ENCODE data around the gene RNASET2. TPM values are rescaled to one million over a fixed set of nuclear protein-coding genes. Genes with fewer than 3 reads are reported as not detected.

Gene RNASET2
- total and polyA plus RNA-seq, 2 of the 13 experiments (the other 11 are each of a cell fraction or from before 2014, with no cell fraction given), result 44.6 to 597 TPM

DNA sequence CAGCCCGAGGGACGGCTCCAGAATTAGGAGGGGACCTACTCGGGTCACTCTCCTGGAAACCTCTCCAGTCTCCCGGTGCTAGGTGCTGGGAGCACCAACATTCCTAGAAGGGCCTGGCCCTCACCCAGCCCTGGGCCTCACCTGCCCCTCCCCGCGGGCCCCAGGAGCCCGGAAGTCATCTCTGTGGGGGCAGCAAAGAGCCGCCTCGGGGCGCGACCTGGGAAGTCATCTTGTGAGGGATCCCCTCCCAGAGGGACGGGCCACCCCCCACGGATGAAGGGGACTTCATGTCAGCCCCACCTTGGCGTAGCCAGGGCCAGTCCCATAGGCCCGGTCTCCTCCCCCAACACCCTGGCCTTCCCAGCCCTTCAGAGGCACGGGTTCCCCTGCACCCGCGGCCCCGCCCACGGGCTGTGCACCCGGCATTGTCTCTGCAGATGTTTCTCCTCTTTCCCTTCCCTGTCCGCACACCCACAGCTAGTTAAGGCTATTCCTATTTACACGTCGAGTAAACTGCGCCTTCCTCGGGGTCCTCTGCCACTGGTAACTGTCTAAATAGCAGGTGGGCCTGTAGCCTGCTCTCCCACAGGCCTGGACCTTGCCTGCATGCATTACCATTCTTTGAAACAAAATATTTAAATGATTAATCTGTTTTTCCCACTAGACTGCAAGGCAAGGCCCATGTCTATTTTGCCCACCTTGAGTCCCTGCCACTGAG lies 896 bp upstream of the RNASET2 start:
- no peak overlapping the region for H2AFZ ChIP-seq (ENCODE audit: low read length)
- H3K4me1 ChIP-seq (ENCODE audit: insufficient read depth, low read length), result peaks cover 76% of the 10 kb centered on the region
- ChIA-PET CTCF (ENCODE audit: low intra/inter-chr PET ratio, low total read pairs) (no interaction called here), POLR2A (interaction anchor here (1.2 to 1.8 kb wide), 6 partner anchors 17 to 184 kb away, joined by 3 to 14 read pairs (median 3); partner anchors contain the start of gene CEP43)
- intact Hi-C loops (cut with micrococcal nuclease; ENCODE audit: unreplicated experiment), result loop anchor here (2.0 kb wide), 2 partner anchors 32 to 40 kb away; no protein-coding TSS in a partner anchor
- DNase-seq (ENCODE audit: low spot score) (peak; percentile 87), FAIRE-seq (peak; percentile 50), ATAC-seq (peak; percentile 66)
- peak overlapping the region; percentile 98 for H3K4me2 ChIP-seq (ENCODE audit: low read depth, low read length)
- peaks cover 3 to 19% of the 10 kb centered on the region in 2 experiments; a peak in 4 of 5 replicates for H3K36me3 ChIP-seq (replicated peaks in 1 of 2; ENCODE audit: control insufficient read depth in 1 of 2, insufficient read depth in 2 of 2, low read length in 2 of 2)
- H3K79me2 ChIP-seq (ENCODE audit: insufficient read depth, low read length), result peaks cover 39% of the 10 kb centered on the region
- H4K20me1 ChIP-seq (ENCODE audit: insufficient read depth, low read length), result peaks cover 26% of the 10 kb centered on the region
- H3K27me3 ChIP-seq (ENCODE audit: control insufficient read depth in 1 of 2, insufficient read depth in 2 of 2, low read length in 2 of 2), result no peaks in the 10 kb centered on the region; a peak in 1 of 5 replicates
- BruUV-seq (replicated peaks), result no TSS peak
- WGBS (ENCODE audit: low lambda C conversion rate), result 1% methylated on average over 13 of the region's 26 CpGs
- H3K4me3 ChIP-seq (replicated peaks in 1 of 3; ENCODE audit: insufficient read depth in 1 of 3, low read depth in 2 of 3, low read length in 3 of 3), result peak overlapping the region; percentile 90 to 99 (median 97)
- peak overlapping the region; percentile 89 for H3K27ac ChIP-seq (ENCODE audit: extremely low read length, insufficient read depth, low read length)
- H3K9ac ChIP-seq (ENCODE audit: insufficient read depth, low read depth, low read length), result peak overlapping the region; percentile 81
- H3K9me3 ChIP-seq (ENCODE audit: low read length), result no peaks in the 10 kb centered on the region
- in situ Hi-C loops (cut with HindIII; ENCODE audit: extremely low pct_ligation_motif_present, low pct_unique_long_range_greater_than_20kb), result no loop called here
- TF ChIP-seq ZBTB8A (CRISPR knock-in tag; IDR thresholded peaks at IDR 0.05; ENCODE audit: borderline replicate concordance, low read depth), result no peak
- TF ChIP-seq ZKSCAN8 (CRISPR knock-in tag; IDR thresholded peaks at IDR 0.05; ENCODE audit: borderline replicate concordance), result no peak
- peak; percentile 99 for TF ChIP-seq BCL6 (CRISPR knock-in tag; IDR thresholded peaks at IDR 0.05)
- no peak for TF ChIP-seq ZNF24 (IDR thresholded peaks at IDR 0.05)
- TF ChIP-seq ZNF280D (CRISPR knock-in tag; IDR thresholded peaks at IDR 0.05), result no peak
- TF ChIP-seq TGIF2 (CRISPR knock-in tag; IDR thresholded peaks at IDR 0.05), result no peak
- no peak for TF ChIP-seq TP53 (CRISPR knock-in tag; conservative IDR thresholded peaks at IDR 0.05)
- 0 out of 2 replicates have a peak, but pooled peaks have one; percentile 71 for TF ChIP-seq FIP1L1 (IDR thresholded peaks at IDR 0.05; ENCODE audit: borderline replicate concordance, insufficient read depth, low read depth, low read length)
- no peak for TF ChIP-seq KLF13 (CRISPR knock-in tag; IDR thresholded peaks at IDR 0.05)
- TF ChIP-seq CHCHD3 (CRISPR knock-in tag; IDR thresholded peaks at IDR 0.05), result peak; percentile 14; the same call in 1 of the 2 replicates
- peak; percentile 57 for TF ChIP-seq CTCF (CRISPR knock-in tag; IDR thresholded peaks at IDR 0.05)
- TF ChIP-seq FUBP1 (CRISPR knock-in tag; IDR thresholded peaks at IDR 0.05; ENCODE audit: borderline replicate concordance), result no peak
- TF ChIP-seq, protein P1, sequence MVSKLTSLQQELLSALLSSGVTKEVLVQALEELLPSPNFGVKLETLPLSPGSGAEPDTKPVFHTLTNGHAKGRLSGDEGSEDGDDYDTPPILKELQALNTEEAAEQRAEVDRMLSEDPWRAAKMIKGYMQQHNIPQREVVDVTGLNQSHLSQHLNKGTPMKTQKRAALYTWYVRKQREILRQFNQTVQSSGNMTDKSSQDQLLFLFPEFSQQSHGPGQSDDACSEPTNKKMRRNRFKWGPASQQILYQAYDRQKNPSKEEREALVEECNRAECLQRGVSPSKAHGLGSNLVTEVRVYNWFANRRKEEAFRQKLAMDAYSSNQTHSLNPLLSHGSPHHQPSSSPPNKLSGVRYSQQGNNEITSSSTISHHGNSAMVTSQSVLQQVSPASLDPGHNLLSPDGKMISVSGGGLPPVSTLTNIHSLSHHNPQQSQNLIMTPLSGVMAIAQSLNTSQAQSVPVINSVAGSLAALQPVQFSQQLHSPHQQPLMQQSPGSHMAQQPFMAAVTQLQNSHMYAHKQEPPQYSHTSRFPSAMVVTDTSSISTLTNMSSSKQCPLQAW (CRISPR knock-in tag; IDR thresholded peaks at IDR 0.05), result peak; percentile 58
- peak; percentile 64; the same call in 1 of the 2 replicates for TF ChIP-seq HES4 (CRISPR knock-in tag; IDR thresholded peaks at IDR 0.05; ENCODE audit: borderline replicate concordance)

Measured in HepG2 (cell line).